C4-2B (cell line): ENCODE measurements around the gene GGT6.
"Not testable (repeated sequence)": the region's sequence is repeated elsewhere in the genome, so short reads cannot be mapped to it uniquely, and the experiment has no call there.

ENCODE experiments used
- H3K27ac ChIP-seq: fragments of 450-650 bp; 2 replicates; pipeline ENCODE4 v1.5.1; 2017
- ZFX ChIP-seq: fragments of 450-650 bp; IDR thresholded peaks from 2 replicates; pipeline ENCODE4 v1.6.1; 2017
- TF ChIP-seq, protein P1 (sequence below): fragments of 450-650 bp; conservative IDR thresholded peaks from 2 replicates; pipeline ENCODE4 v1.5.1; 2017; ENCODE audit warnings: mild to moderate bottlenecking

GGT6 gene

DNA sequence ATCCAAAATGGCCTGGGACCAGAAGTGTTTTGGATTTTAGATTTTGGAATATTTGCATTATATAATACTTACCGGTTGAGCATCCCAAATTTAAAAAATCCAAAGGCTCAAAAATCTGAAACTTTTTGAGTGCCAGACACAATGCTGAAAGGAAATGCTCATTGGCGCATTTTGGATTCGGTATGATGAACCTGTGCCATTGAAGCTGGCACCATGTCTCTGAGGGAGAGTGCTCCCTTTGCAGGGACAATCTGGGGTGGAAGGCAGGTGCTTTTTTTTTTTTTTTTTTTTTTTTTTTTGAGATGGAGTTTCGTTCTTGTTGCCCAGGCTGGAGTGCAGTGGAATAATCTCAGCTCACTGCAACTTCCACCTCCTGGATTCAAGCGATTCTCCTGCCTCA, 41.7 kb upstream of the GGT6 start:
- no peak overlapping the region for H3K27ac ChIP-seq
- TF ChIP-seq ZFX = no peak

DNA sequence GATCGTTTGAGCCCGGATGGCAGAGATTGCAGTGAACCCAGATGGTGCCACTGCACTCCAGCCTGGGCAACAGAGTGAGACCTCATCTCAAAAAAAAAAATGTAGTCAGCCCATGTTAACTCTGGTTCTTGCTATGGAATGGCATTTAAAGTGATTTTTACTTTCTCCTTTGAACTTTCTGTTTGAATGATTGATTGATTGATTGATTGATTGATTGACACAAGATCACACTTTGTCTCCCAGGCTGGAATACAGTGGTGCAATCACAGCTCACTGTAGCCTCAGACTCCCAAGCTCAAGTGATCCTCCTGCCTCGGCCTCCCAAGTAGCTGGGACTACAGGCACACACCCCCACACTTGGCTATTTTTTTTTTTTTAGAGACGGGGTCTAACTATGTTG, 40.9 kb upstream of the GGT6 start:
- no peak overlapping the region for H3K27ac ChIP-seq
- TF ChIP-seq, protein P1, sequence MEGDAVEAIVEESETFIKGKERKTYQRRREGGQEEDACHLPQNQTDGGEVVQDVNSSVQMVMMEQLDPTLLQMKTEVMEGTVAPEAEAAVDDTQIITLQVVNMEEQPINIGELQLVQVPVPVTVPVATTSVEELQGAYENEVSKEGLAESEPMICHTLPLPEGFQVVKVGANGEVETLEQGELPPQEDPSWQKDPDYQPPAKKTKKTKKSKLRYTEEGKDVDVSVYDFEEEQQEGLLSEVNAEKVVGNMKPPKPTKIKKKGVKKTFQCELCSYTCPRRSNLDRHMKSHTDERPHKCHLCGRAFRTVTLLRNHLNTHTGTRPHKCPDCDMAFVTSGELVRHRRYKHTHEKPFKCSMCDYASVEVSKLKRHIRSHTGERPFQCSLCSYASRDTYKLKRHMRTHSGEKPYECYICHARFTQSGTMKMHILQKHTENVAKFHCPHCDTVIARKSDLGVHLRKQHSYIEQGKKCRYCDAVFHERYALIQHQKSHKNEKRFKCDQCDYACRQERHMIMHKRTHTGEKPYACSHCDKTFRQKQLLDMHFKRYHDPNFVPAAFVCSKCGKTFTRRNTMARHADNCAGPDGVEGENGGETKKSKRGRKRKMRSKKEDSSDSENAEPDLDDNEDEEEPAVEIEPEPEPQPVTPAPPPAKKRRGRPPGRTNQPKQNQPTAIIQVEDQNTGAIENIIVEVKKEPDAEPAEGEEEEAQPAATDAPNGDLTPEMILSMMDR = no peak
- no peak for TF ChIP-seq ZFX

DNA sequence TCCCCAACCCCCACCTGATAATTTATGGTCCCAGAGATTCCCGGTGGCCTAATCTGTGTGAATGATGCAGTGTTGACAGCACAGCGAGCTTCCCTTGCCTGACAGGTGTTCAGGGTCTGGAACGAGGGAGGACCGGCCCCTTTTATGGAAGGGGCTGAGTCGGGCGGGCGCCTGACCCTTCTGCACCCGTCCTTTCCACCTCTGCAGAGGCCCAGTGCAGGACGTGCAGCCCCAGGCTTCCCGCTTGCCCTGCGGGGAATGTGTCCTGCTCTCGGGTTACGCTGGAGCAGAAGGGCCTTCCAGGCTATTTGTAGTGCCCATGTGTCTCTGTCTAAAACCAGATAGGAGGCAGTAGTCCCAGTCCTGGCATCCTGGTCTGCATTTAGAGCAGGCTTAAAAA, 40.2 kb upstream of the GGT6 start:
- no peak overlapping the region for H3K27ac ChIP-seq
- no peak for TF ChIP-seq ZFX
- TF ChIP-seq, protein P1 = no peak

DNA sequence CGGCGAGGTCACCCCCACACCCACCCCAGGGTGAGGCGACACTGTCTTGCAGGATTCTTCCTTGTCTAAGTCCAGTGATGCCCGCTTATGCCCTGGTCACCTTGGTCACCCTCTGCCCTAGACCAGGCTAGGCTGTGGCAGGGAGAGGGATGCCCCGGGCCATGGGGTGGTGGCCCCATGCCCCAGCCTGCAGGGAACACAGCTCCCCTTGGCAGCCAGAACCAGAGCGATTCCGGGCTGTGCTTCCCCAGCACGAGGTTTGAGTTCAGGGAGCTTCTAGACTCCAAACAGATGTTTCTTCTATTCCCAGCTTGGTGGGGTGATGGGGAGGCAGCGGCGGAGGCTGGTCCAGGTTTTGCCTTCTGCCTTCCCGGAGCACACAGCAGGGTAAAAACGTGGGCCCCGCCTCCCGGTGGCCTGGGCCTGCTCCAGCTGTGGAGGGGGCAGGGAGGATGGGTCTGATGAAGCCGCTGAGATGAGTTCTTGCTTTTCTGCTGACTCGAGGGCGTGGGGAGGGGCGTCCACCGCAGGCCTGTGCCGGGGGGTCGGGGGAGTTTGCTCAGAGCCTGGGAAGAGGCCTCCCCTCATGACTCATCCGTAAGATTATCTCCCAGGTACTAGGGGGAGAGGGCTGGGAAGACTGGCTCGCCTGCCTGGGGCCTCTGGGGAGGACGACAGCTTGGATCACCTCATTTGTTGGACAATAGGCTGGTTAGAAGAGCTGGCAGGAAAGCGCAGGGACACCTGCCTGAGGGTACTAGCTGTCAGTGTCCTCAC, 39.3 kb upstream of the GGT6 start:
- TF ChIP-seq ZFX = no peak
- TF ChIP-seq, protein P1 = no peak
- no peak overlapping the region for H3K27ac ChIP-seq

DNA sequence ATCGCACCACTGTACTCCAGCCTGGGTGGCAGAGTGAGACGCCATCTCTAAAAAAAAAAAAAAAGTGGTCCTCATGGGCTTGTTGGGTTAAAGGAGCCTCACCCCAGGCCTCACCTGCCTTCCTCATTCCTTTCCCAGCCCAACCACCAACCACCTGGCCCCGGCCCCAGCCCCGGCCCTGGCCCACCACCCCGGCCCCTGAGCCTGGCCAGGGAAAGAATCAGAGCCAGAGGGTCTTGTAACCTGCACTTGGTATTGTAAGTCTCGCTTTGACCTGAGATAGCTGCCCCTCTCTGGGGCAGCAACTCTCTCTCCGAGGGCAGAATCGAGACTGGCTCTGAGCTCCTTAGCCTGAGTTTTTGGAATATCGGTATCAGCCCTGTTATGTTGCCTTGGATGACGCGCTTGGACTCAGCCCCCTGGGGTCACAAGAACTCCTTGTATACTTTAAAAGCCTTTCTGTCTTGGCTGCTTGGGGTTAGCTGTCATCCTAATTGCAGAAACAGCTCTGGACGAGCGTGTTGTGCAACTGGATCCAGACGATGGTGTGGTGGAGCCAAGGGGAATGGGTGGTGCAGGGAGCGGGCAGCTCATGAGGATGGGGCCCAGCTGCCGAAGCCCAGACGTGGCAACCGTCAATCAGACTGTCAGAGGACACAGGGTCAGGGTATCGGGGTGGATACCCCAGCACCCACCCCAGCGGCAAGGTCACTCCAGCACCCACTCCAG, 38.6 kb upstream of the GGT6 start:
- no peak overlapping the region for H3K27ac ChIP-seq
- TF ChIP-seq, protein P1 = no peak
- no peak for TF ChIP-seq ZFX

DNA sequence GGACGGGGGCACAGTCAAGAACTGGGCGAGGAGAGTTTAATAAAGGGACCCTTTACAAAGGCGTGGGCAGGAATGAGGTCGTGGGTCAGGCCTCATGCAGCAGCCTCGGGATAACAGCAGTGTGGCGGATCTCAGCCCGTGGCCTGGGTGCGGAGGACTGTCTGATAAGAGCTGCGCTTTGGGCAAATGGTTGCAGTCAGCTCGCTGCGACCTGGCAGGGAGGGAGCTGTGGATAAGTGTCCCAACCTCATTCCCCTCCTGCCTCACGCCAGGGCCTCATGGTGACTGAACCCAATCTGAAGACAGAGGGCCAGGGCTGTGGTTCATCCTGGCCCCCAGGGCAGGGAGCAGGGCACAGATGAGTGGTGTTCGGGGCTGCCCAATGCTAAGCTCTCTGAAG, 37.6 kb upstream of the GGT6 start:
- no peak overlapping the region for H3K27ac ChIP-seq
- TF ChIP-seq ZFX = no peak
- TF ChIP-seq, protein P1 = no peak

DNA sequence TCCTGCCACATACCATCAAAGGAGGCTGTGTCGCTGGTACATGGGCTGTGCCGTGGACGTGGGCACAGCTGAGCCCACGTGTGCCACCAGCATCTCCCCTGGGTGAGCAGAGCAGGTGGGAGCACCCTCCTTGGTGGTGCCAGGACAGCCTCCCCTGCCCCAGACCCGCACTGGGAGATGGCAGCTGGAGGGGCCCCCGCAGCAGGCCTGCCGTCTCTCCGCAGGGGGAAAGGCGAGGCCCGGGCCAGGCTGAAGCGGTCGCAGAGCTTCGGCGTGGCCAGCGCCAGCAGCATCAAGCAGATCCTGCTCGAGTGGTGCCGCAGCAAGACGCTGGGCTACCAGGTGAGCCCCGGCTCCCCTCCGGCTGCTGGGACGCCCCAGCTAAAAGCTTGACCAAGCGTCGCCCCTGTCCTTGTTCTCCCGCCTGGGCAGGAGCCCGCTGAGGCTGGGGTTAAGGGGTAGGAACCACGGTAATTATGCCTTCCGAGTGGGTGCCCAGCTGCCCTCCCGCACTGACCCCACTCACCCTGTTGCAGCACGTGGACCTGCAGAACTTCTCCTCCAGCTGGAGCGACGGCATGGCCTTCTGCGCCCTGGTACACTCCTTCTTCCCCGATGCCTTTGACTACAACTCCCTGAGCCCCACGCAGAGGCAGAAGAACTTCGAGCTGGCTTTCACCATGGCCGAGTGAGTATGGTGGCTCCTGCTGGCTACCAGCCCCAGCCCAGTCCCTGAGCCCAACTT, 36.4 kb upstream of the GGT6 start:
- TF ChIP-seq, protein P1 = no peak
- TF ChIP-seq ZFX = no peak
- no peak overlapping the region for H3K27ac ChIP-seq

DNA sequence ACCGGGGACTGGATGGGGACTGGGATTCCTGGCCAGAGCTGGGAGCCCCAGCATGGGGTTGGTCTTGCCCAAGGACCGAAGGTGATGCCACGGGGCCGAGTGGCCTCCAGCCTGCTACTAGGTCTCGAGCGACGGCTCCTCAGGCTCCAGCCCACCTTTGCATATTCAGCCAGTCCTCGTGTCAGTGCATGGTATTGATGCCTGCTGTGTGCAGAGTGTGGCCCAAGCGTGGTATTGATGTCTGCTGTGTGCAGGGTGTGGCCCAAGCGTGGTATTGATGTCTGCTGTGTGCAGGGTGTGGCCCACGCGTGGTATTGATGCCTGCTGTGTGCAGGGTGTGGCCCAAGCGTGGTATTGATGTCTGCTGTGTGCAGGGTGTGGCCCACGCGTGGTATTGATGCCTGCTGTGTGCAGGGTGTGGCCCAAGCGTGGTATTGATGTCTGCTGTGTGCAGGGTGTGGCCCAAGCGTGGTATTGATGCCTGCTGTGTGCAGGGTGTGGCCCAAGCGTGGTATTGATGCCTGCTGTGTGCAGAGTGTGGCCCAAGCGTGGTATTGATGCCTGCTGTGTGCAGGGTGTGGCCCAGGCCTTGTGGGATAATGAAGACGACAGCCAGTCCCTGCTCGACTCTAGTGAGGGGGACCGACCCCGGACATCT, 35.4 kb upstream of the GGT6 start:
- not testable (repeated sequence) for H3K27ac ChIP-seq
